HUES6 (cell line): ENCODE results near the gene GNG4.
"Not testable (repeated sequence)": the region's sequence is repeated elsewhere in the genome, so short reads cannot be mapped to it uniquely, and the experiment has no call there.

ENCODE experiments used
- H3K27ac ChIP-seq: 2 replicates; pipeline ENCODE4 v1.7.0; 2013; ENCODE audit warnings: low read depth, mild to moderate bottlenecking, low read length, inconsistent platforms
- H3K27me3 ChIP-seq: 2 replicates; pipeline ENCODE4 v1.6.1; 2013; ENCODE audit warnings: low read length; ENCODE audit not compliant: control insufficient read depth, insufficient read depth
- H3K36me3 ChIP-seq: 2 replicates; pipeline ENCODE4 v1.6.1; 2013; ENCODE audit warnings: low read length; ENCODE audit not compliant: control insufficient read depth, insufficient read depth
- H3K4me1 ChIP-seq: 2 replicates; pipeline ENCODE4 v1.6.1; 2013; ENCODE audit warnings: low read length; ENCODE audit not compliant: control insufficient read depth, insufficient read depth
- H3K4me3 ChIP-seq: 2 replicates; pipeline ENCODE4 v1.5.1; 2013; ENCODE audit warnings: low read depth, low read length
- H3K9ac ChIP-seq: one replicate; pipeline ENCODE4 v1.6.1; 2013; ENCODE audit warnings: mild to moderate bottlenecking, low read length
- H3K9me3 ChIP-seq: 2 replicates; pipeline ENCODE4 v1.6.1; 2013; ENCODE audit warnings: low read depth, low read length; ENCODE audit not compliant: control insufficient read depth, insufficient read depth

The GNG4 gene

GRCh38 chr1:235582130-235582529 is 67.5 kb downstream of the GNG4 start:
- no peak overlapping the region for H3K9ac ChIP-seq
- H3K9me3 ChIP-seq: 0 out of 2 replicates have a peak, but pooled peaks cover 4% of the 10 kb centered on the region
- no peak overlapping the region for H3K4me3 ChIP-seq
- no peaks in the 10 kb centered on the region for H3K4me1 ChIP-seq
- no peaks in the 10 kb centered on the region for H3K27me3 ChIP-seq
- peaks cover 7% of the 10 kb centered on the region; the same call in 1 of the 2 replicates for H3K36me3 ChIP-seq
- no peak overlapping the region for H3K27ac ChIP-seq

DNA sequence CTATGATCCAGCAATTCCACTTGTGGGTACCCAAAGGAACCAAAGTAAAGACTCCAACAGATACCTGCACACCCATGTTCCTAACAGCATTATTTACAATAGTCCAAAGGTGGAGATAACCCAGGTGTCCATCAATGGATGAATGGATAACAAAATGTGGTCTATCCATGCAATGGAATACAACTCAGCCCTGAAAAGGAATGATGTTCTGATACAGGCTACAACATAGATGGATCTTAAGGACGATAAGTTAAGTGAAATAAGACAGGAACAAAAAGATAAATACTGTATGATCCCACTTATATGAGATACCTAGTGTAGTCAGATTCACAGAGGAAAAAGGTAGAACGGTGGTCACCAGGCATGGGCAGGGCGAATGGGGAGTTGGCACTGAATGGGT is 69.7 kb downstream of the GNG4 start:
- peaks cover 7% of the 10 kb centered on the region; the same call in 1 of the 2 replicates for H3K36me3 ChIP-seq
- no peak overlapping the region for H3K4me3 ChIP-seq
- no peaks in the 10 kb centered on the region for H3K4me1 ChIP-seq
- H3K9me3 ChIP-seq: 0 out of 2 replicates have a peak, but pooled peaks cover 4% of the 10 kb centered on the region
- H3K27me3 ChIP-seq: no peaks in the 10 kb centered on the region
- H3K27ac ChIP-seq: no peak overlapping the region
- no peak overlapping the region for H3K9ac ChIP-seq

DNA sequence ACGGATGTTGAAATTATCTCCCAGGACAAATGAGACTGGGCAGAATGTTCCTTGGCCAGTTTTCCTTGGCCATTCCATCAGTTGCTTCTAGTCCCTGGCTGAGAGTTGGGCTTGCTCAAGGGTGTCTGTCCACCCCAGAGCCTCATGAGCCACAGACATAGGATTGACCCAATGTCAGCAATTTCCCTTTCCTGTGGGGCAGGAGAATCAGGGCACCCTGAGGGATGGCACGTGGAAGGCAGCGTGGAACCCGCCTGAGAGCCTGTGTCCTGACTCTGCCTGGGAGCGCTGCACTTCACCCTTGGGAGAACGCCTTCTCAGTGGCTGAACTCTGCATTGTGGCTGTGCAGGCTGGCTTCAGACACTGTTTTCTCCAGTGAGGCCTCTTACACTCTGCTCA is 74.0 kb downstream of the GNG4 start:
- Histone ChIP-seq H3K9ac (no peak overlapping the region), H3K4me1 (no peaks in the 10 kb centered on the region), H3K27me3 (no peaks in the 10 kb centered on the region), H3K4me3 (no peak overlapping the region), H3K36me3 (peaks cover 7% of the 10 kb centered on the region; the same call in 1 of the 2 replicates), H3K27ac (no peak overlapping the region), H3K9me3 (0 out of 2 replicates have a peak, but pooled peaks cover 4% of the 10 kb centered on the region)

- H3K4me3 ChIP-seq: no peak overlapping the region
- H3K27me3 ChIP-seq: no peaks in the 10 kb centered on the region
- no peak overlapping the region for H3K9ac ChIP-seq
- H3K4me1 ChIP-seq: no peaks in the 10 kb centered on the region
- H3K9me3 ChIP-seq: no peaks in the 10 kb centered on the region
- no peak overlapping the region for H3K27ac ChIP-seq
- no peaks in the 10 kb centered on the region; the same call in 1 of the 2 replicates for H3K36me3 ChIP-seq
These were observed 75.7 kb downstream of the GNG4 start for GRCh38 chr1:235573880-235574279.

DNA sequence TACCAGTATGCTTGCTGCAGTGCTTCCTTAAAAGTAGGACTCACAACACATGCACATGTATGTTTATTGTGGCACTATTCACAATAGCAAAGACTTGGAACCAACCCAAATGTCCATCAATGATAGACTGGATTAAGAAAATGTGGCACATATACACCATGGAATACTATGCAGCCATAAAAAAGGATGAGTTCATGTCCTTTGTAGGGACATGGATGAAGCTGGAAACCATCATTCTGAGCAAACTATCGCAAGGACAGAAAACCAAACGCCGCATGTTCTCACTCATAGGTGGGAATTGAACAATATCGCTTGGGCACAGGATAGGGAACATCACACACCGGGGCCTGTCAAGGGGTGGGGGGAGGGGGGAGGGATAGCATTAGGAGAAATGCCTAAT is 76.6 kb downstream of the GNG4 start:
- H3K9ac ChIP-seq, H3K9me3 ChIP-seq, H3K27ac ChIP-seq, H3K4me1 ChIP-seq, H3K27me3 ChIP-seq, H3K36me3 ChIP-seq, H3K4me3 ChIP-seq: not testable (repeated sequence)

DNA sequence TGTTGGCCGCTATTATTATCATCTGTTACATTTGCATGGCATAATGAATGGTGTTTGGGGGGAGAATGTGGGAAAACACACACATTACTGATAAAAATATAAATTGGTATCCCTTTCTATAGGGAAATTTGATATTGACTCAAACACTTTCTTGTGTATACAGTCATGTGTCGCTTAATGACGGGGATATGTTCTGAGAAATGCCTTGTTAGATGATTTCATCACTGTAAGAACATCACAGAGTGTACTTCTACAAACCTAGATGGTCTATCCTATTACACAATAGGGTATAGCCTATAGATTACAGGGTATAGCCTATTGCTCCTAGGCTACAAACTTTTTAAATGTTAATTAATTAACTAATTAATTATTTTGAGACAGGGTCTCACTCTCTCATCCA is 78.1 kb downstream of the GNG4 start:
- H3K9me3 ChIP-seq: no peaks in the 10 kb centered on the region

DNA sequence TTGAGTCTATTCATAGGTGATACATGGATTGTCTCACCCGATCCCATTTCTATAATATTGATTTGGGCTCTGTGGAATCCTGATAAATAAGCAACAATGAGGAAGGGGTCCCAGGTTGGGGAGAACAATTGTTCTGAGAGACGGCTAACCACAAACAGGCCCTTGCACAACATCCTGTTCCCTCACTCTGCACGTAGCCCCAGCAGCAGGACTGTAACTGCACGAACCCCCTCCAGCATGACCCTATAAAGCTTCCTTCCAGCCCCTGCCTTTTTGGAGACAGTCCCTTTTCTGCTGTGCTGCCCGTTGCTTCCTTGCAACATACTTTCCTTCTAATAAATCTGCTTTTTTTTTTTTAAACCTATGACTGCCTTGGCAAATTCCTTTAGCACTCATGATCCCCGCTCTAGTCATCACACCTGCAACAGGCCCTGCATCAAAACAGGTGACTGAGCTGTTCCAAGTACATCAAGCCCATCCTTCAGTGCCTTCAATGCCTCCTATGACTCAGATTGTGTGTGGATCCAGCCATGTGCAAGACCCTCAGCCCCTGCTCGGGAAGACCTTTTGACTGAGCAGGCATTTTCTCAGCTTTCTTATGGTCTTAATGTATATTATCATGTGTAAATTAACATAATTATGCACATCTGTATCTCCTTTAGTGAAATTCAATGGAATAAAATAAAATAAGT is 81.6 kb downstream of the GNG4 start:
- H3K9me3 ChIP-seq: no peaks in the 10 kb centered on the region
- peaks cover 5% of the 10 kb centered on the region; the same call in 1 of the 2 replicates for H3K4me1 ChIP-seq
- H3K36me3 ChIP-seq: no peaks in the 10 kb centered on the region; the same call in 1 of the 2 replicates

More for the DNA sequence above, 78.1 kb downstream of the GNG4 start:
- Histone ChIP-seq H3K4me1 (no peaks in the 10 kb centered on the region), H3K27me3 (no peaks in the 10 kb centered on the region), H3K27ac (no peak overlapping the region), H3K4me3 (no peak overlapping the region), H3K9ac (no peak overlapping the region), H3K36me3 (no peaks in the 10 kb centered on the region; the same call in 1 of the 2 replicates)

DNA sequence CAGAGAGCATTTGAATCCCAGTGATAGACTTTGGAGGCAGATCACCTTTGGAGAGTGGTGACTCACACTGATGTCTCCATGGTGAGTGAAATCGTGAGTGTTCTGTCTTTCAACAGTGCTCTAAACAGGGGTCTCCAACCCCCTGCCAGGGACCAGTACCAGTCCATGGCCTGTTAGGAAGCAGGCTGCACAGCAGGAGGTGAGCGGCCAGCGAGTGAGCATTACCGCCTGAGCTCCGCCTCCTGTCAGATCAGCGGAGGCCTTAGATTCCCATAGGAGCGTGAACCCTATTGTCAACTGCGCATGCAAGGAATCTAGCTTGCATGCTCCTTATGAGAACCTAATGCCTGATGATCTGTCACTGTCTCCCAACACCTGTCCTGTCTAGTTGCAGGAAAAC is 83.5 kb downstream of the GNG4 start:
- Histone ChIP-seq H3K27ac (no peak overlapping the region), H3K36me3 (no peaks in the 10 kb centered on the region; the same call in 1 of the 2 replicates), H3K9ac (no peak overlapping the region), H3K27me3 (no peaks in the 10 kb centered on the region), H3K4me1 (peaks cover 5% of the 10 kb centered on the region; the same call in 1 of the 2 replicates), H3K4me3 (no peak overlapping the region), H3K9me3 (no peaks in the 10 kb centered on the region)

More for the DNA sequence above, 81.6 kb downstream of the GNG4 start:
- Histone ChIP-seq H3K4me3 (no peak overlapping the region), H3K9ac (no peak overlapping the region), H3K27me3 (no peaks in the 10 kb centered on the region), H3K27ac (no peak overlapping the region)

- Histone ChIP-seq H3K36me3 (no peaks in the 10 kb centered on the region), H3K4me3 (no peak overlapping the region), H3K9me3 (no peaks in the 10 kb centered on the region), H3K27me3 (no peaks in the 10 kb centered on the region), H3K27ac (no peak overlapping the region), H3K9ac (no peak overlapping the region), H3K4me1 (peaks cover 5% of the 10 kb centered on the region; the same call in 1 of the 2 replicates)
These were observed 86.0 kb downstream of the GNG4 start for GRCh38 chr1:235563513-235564061.

- Histone ChIP-seq H3K4me1 (peaks cover 5% of the 10 kb centered on the region; the same call in 1 of the 2 replicates), H3K4me3 (no peak overlapping the region), H3K27me3 (no peaks in the 10 kb centered on the region), H3K9me3 (no peaks in the 10 kb centered on the region), H3K36me3 (no peaks in the 10 kb centered on the region), H3K27ac (no peak overlapping the region), H3K9ac (no peak overlapping the region)
These were observed 87.0 kb downstream of the GNG4 start for GRCh38 chr1:235562589-235562988.

DNA sequence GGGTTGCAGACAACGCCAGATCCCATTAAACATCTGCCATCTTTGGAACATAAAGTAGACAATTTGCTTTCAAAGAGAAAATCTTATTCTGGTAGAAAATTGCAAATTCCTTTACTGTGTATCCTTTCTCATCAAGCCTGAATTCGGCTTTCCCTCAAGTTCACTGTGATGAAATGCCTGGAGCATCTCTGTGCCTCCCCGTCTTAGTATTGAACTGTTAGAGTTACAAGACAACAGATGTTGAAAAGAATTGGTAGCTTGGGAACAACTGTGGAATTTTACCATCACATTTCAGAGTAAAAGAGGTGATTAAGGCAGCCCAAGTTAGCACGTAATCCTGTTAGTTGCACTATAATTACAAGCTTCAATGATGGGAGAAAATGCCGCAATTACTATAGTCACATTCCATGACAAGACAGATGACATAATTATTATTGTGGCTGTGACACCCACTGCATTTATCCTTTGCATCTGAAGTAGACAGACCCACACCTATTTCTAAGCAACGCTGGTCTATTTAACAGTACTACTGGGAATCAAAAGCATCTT is 90.9 kb downstream of the GNG4 start:
- no peaks in the 10 kb centered on the region for H3K27me3 ChIP-seq
- H3K36me3 ChIP-seq: no peaks in the 10 kb centered on the region
- no peak overlapping the region for H3K4me3 ChIP-seq
- H3K27ac ChIP-seq: no peak overlapping the region
- H3K9me3 ChIP-seq: no peaks in the 10 kb centered on the region
- H3K4me1 ChIP-seq: no peaks in the 10 kb centered on the region
- no peak overlapping the region for H3K9ac ChIP-seq
